HG02970 (cell line): ENCODE measurements around the gene PRKG1.
"Not testable (repeated sequence)": the region's sequence is repeated elsewhere in the genome, so short reads cannot be mapped to it uniquely, and the experiment has no call there.

ENCODE experiments used
- ATAC-seq: cut with Tn5 transposase; IDR thresholded peaks from one replicate; pipeline ENCODE4 v1.9.1; 2021; ENCODE audit warnings: mild to moderate bottlenecking, moderate library complexity, moderate number of reproducible peaks; ENCODE audit not compliant: unreplicated experiment, low FRiP score

The PRKG1 gene

GRCh38 chr10:51405580-51406351, 331.5 kb downstream of the PRKG1 start:
- no peak for ATAC-seq

- ATAC-seq = no peak
Observed at GRCh38 chr10:51406581-51406980, 332.3 kb downstream of the PRKG1 start.

GRCh38 chr10:51416494-51416893, 342.2 kb downstream of the PRKG1 start:
- no peak for ATAC-seq

- no peak for ATAC-seq
Observed at GRCh38 chr10:51419196-51420093, 345.2 kb downstream of the PRKG1 start.

GRCh38 chr10:51421853-51422252, 347.6 kb downstream of the PRKG1 start:
- ATAC-seq = no peak

- ATAC-seq = no peak
Observed at GRCh38 chr10:51422311-51423120, 348.2 kb downstream of the PRKG1 start.

- ATAC-seq = no peak
Observed at GRCh38 chr10:51423121-51423452, 348.8 kb downstream of the PRKG1 start.

- ATAC-seq = no peak
Observed at GRCh38 chr10:51425431-51425830, 351.1 kb downstream of the PRKG1 start.

- ATAC-seq = no peak
Observed at GRCh38 chr10:51427758-51428157, 353.5 kb downstream of the PRKG1 start.

GRCh38 chr10:51430506-51430905, 356.2 kb downstream of the PRKG1 start:
- ATAC-seq = no peak

GRCh38 chr10:51433949-51434475, 359.7 kb downstream of the PRKG1 start:
- no peak for ATAC-seq

GRCh38 chr10:51436805-51437204, 362.5 kb downstream of the PRKG1 start:
- ATAC-seq = no peak

GRCh38 chr10:51439645-51440044, 365.4 kb downstream of the PRKG1 start:
- no peak for ATAC-seq

GRCh38 chr10:51445588-51445987, 371.3 kb downstream of the PRKG1 start:
- no peak for ATAC-seq

- ATAC-seq = no peak
Observed at GRCh38 chr10:51447119-51447518, 372.8 kb downstream of the PRKG1 start.

GRCh38 chr10:51455762-51456161, 381.5 kb downstream of the PRKG1 start:
- ATAC-seq = not testable (repeated sequence)

- ATAC-seq = no peak
Observed at GRCh38 chr10:51459476-51459875, 385.2 kb downstream of the PRKG1 start.

GRCh38 chr10:51462076-51462779, 387.9 kb downstream of the PRKG1 start:
- ATAC-seq = no peak

GRCh38 chr10:51468424-51468823, 394.1 kb downstream of the PRKG1 start:
- ATAC-seq = no peak

GRCh38 chr10:51469686-51470085, 395.4 kb downstream of the PRKG1 start:
- ATAC-seq = no peak
